CD4-positive, alpha-beta T cell treated with Interleukin-4 for 4 hours (primary cell): Measurements from ENCODE around the gene PHKB.
"Not testable (repeated sequence)": the region's sequence is repeated elsewhere in the genome, so short reads cannot be mapped to it uniquely, and the experiment has no call there.

ENCODE experiments used
- DNase-seq: peaks from one replicate; pipeline ENCODE4 v3.0.0-alpha.2; 2020

Gene PHKB

DNA sequence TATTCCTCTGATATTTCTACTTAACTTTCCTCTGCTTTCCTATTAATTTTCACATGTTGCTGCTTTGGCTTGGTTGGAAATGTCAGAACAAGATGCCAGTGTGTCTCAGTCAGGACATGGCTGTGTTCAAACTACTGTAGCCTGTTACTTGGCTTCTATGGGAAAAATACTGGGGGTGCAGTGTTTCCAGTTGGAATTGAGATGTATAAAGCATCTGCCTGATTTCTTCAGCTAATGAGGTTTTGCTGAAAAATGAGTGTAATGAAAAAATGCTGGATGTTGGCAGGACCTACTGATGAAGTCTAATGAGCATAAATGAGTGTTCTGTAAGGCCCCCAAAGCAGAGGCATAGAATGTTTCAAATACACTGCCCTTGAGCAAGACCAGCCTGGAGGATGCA is 166.6 kb downstream of the PHKB start:
- DNase-seq, result no peak

DNA sequence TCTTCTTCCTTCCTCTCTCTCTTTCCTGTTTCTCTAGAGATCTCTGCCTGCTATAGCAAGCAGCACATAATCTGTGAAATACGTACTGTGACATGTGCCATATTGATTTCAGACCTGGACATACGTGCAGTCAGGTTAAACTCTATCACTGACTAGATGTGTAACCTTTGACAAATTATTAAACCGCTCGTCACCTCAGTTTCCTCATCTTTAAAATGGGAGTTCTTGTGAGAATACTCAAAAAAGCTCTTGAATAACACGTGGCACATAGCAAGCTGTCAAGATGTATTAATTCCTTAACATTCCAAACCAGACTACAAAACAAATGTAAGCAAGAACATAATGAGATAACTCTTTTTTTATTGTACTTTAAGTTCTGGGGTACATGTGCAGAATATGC is 170.0 kb downstream of the PHKB start:
- DNase-seq, result no peak

DNA sequence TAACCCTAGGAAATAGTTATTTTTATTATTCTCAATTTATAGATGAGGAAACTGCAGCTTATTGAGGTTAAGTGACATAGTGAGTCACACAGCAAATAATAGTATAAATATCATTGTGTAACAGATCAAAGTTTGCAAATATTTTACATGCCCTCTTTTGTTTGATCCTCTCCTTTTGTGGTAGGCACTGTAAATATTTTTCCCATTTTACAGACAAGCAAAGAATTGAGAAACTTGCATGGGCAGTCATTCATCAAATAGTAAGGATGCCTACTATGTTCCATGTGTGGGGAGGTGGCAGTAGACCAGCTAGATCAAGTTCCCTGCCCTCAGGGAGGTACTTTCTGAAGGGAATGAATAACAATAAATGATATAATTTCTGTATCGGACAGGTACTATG is 173.0 kb downstream of the PHKB start:
- DNase-seq, result no peak

DNA sequence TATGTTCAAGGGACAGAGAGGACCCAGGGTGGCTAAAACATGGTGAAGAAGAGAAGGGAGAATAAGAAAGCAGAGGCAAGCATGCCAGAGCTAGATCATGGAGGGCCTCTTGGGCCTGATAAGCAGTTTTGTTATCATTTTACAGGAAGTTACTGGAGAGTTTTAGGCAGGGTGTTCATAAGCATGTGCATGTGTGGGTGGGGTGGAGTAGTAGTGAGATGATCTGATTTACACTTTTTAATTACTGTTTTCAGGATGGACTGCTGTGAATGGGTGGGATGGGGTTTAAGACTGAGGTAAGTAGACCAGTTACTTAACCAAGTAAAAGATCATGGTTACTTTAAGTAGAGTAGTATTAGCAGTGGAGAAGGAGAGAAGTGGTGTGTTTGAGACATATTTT is 173.6 kb downstream of the PHKB start:
- no peak for DNase-seq

DNA sequence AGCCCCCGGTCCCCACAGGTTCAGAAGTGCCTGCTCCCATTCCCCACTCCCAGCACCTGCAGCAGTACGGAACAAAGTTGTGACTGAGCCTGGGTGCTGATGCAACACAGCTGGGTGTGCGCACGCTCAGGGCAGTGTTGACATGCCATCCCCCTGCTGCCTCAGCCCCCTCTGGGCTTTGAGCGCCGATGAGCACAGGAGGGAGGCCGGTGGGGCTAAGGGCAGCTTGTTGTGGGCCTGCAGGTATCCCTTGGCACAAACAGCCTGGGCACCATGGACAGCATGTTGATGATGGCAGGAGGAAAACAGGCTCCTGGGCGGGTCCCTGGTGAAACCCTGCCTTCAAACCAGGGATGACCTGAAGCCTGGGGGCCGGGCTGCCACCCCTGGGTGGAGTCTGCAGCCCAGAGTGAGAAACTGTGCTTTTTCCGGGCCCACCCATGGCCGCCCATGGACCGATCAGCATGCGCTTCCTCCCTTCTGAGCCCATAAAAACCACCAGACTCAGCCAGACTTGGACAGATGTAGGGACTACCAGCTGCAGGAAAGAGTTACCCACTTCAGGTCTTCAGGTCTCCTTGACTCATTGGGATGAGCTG is 175.5 kb downstream of the PHKB start:
- no peak for DNase-seq

DNA sequence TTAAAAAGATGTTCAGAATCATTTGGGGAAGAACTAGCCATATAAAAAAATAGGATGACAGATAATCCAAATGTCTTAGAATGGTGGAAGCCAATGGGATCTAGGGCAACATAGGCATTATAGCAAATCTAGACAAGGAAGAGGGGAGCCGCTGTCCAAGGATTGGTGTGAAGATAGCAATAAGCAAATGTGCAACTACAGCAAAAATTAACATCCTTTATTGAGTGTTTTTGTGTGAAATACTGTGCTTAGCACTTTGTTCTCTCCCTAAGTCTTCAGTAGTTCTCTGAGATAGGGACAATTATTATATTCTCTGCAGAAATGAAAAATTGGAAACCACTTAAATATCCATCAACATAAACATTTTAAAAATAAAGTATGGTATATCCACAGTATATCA is 177.0 kb downstream of the PHKB start:
- no peak for DNase-seq

DNA sequence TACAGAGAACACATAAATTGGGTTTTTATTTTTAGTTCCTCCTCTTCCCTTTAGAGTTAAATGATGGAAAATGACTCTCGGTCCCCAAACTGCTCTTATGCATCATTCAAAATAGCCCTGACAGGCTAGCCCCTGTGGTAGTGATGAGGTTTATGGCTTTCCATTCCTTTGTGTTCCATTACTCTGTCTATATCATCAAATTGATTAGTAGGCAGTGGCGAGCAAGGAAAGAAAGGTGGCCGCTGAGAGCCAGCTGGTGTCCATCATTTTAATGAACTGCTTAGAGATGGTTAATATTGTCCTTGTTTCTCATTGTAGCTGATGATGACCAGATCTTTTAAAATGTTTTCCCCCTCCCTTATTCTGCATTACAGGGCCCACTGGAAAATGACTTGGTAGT is 179.5 kb downstream of the PHKB start:
- no peak for DNase-seq

DNA sequence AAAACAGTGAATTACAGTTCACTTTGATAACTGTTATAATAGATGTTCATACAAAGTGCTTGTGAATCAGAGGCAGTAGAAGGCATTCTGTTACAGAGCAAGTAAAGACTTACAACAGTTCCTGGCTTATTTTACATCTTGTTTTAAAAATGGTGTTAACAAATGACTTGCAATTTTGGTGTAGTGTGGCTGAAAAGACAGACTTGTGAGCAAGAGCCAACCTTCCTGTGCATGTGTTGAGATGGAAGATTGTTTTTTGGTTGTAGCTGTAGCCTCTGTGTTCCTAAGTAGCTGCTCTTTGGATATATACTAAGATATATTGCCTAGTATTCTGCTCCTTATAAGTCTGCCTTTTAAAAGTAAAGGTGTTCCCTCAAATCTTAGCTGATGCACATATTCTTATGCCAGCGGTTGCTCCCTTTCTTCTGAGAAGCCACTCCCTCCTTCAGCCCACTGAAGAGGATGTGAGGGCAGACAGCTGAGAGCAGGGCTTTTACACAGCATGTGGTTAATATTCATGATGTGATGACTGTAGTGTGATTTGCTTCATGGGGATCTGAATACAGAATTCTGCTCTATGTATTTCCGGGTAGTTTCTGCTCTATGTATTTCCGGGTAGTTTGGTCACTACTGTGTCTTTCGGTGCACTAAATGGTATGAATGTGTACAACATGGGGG is 182.3 kb downstream of the PHKB start:
- DNase-seq, result no peak

DNA sequence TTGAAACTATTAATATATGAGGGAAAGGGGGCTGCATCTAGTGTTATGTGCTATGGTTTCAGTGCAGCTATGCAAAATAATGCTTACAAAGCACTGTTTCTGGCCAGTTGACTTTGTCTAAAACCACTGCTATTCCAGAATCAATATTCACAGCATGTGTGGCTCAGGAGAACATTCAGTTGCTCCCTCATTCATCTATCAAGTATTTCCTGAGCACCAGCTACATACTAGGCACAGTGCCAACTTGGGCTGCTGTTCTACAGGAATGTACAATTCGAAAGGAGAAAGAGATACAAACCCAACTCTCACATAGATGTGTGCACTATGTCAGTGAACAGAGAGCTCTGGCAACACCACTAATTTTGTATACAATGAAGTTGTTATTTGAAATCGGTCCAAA is 183.0 kb downstream of the PHKB start:
- no peak for DNase-seq

DNA sequence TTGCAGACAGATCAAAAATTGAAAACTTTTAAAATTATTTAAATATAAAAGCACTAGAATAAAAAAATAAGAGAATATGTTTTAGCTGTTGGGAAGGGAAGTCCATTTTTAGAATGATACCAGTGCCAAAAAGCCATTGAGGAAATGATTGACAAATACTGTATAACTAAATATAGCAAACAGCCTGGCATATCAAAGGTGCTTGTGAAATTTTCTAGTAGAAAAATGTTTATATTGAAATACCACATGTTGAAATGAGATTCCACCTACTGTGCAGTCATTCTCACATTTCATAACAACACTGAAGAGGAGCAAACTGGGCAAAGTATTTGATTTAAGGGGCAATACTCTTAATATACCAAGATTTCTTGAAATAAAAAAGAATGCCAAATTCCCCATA is 183.5 kb downstream of the PHKB start:
- DNase-seq, result no peak

DNA sequence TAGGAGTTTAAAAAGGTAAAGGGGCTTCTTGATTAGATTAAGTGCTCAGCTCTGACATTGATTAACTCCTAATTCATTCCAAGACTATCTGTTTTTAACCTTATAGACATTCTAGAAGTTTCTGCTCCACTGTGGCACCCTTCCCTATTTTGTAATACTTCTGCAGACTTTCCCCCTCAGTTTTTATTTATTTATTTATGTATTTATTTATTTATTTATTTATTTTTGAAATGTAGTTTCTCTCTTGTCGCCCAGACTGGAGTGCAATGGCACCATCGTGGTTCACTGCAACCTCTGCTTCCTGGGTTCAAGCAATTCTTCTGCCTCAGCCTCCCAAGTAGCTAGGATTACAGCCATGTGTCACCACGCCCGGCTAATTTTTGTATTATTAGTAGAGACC is 185.8 kb downstream of the PHKB start:
- DNase-seq, result no peak

DNA sequence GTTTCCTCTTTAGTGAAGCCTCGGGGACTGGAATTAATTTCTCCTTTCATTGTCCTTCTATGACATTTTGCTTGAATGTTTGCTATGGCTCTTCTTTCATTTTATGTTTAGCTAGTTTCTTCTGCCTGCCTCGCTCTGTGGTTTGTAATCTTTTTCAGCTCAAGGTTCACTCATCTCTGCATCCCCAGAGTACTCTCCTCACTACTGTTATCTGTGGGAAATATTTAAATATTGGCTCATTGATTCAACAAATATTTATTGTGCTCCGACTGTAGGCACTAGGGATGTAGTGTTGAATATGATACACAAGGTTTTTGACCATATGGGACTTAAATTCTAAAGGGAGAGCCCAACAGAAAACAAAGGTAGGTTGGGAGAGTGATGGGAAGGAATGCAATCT is 195.9 kb downstream of the PHKB start:
- no peak for DNase-seq

DNA sequence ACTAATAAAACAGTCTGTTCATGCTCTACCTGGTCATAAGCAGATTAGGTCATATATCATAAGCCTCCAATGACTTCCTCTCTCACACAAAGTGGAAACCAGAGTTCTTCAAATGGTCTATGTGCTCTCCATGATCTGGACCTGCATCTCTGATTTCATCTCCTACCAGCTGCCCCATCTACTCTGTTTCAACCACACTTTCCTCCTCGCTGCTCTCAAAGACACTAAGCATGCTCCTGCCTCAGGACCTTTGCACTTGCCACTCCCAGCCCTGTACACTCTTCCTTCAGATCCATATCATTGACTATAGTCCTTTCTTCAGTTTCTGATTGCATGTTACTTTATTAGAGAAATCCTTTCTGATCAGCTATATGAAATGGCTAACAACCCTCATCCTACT is 196.8 kb downstream of the PHKB start:
- DNase-seq, result no peak

DNA sequence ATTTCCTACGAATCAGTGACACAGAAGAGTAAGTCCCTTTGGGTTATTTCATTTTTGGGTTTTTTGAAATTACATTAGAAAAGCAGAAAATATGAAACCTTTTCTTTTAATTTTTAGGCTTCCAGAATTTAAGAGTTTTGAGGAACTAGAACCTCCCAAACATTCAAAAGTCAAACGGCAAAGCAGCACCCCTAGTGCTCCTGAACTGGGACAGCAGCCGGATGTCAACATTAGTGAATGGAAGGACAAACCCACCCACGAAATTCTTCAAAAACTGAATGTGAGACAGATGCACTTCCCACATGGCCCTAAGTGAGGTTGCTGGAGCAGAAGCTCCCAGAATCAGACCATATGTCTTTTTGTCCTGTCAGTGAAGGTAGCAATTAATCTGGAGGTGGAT is 199.4 kb downstream of the PHKB start:
- DNase-seq, result no peak

DNA sequence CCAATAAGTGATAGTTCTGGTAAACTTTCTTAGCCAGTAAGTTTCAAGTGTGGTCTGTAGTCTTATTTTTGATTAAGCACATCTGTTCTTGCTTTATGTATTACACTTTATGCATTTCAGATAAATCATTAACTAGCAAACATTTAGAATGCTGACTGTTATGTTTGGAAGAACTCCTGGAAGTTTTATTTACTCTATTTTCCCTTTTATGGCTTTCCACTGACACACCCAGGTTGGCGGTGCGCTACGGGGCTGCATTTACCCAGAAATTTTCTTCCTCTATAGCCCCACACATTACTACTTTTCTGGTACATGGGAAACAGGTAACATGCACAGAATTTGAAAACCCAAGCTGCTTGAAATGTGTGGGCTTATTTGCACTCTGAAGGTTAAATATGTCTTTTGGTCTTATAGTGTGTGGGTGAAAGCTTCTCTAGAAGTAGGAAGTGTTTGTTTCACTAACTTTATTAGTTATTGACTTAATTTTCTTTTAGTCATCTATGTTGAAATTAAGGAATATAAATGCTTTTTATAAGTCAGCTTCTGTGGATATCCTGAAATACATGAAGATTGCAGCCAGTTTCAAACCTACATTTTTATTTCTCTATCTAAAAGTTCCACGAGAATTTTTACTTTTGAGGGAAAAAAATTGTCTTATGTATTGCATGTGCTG is 203.7 kb downstream of the PHKB start:
- no peak for DNase-seq

DNA sequence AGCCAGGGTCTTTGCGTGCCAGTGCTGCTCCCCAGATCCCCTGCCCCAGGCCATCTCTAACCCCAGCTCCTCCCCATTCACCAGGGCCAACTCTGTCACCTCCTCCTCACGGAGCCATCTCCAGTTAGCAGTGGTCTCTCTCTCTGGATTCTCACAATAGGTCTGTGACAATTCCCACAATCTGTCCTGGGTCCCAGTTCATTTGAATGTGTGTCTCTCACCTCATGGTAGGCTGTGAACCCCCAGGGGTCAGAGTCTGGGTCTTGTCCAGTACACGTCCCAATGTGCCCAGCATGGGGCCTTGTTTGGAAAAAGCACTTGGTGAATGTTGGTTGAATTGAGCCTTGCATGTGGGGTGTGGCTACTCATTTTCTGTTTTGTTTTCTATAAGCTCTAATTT is 205.3 kb downstream of the PHKB start:
- DNase-seq, result no peak

DNA sequence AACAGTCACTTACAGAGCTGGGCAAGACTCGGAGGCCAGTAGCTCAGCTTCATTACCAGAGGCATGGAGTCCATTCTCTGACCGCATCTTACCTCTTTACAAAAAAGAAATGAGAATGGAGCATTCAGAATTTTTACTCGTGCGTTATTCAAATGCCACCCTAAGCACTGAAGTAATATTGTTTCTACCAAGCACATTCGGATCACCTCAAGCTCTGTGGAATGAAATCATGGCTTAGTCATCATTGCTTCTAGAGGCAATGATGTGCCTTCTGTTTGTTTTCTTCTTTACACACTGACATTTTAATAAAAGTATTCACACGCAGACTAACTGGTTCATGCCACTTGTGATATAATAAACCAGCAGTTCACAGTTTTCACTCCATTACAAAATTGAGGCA is 206.8 kb downstream of the PHKB start:
- no peak for DNase-seq

DNA sequence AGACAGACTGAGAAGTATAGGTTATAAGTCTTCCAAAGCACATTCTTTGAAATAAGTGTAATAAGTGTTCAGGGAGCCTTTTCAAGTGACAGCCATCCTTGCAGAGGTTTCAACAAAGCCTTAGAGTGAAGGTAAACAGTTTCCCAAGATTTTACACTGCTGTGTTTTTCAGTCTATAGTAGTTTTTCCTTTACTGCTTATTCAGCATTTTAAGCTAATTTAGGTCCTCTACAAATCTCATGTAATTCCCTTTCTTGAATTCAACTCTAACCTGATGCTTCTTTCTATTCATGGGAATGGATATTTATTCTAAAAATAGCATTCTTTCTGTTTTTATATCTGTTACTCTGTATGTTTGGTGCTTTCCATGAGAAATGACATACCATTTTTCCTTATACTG is 211.3 kb downstream of the PHKB start:
- no peak for DNase-seq

DNA sequence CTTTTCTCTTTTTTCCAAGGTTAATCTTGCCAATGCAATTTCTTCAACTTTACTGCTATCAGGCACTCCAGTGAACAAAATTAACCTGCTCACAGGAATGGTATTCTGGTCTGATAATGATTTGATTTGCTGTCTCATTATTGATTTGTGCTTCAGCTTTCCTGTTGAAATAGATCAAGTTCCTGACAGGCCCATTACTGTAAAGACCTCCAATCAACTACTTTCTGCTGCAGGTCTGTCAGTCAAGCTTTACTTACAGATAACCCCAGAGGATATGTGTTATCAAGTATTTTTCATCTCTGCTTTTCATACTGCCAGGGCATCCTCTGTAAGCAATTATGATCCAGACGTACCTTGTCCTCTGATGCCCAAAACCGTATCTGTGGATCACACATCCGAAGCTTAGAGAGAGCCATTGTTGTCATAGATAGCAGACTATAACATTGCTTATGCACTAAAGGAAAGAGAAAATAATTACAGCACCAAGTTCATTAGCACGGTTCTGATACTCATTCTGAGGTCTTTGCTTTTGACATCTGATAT is 215.6 kb downstream of the PHKB start:
- DNase-seq, result no peak

DNA sequence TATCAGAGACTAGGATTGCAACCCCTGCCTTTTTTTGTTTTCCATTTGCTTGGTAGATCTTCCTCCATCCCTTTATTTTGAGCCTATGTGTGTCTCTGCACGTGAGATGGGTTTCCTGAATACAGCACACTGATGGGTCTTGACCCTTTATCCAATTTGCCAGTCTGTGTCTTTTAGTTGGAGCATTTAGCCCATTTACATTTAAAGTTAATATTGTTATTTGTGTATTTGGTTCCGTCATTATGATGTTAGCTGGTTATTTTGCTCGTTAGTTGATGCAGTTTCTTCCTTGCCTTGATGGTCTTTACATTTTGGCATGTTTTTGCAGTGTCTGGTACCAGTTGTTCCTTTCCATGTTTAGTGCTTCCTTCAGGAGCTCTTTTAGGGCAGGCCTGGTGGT is 220.4 kb downstream of the PHKB start:
- DNase-seq, result not testable (repeated sequence)

DNA sequence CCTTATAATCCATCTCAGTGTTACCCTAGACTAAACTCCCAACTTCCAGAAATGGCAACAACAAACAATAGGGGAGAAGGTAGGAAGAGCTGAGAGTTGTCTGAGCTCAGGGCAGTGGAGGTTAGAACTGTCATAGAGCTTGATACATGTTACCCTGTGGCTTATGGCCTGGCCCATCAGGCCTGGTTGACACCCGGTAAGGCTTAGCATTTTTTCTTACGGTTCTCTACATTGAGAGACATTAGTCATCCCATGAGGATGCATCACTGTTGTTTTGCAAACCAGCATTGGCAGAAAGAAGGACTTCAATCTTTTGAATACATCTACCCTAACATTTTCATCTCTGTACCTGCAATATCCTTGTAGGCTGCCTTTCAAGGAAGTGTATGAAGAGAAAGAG is 226.6 kb downstream of the PHKB start:
- no peak for DNase-seq

DNA sequence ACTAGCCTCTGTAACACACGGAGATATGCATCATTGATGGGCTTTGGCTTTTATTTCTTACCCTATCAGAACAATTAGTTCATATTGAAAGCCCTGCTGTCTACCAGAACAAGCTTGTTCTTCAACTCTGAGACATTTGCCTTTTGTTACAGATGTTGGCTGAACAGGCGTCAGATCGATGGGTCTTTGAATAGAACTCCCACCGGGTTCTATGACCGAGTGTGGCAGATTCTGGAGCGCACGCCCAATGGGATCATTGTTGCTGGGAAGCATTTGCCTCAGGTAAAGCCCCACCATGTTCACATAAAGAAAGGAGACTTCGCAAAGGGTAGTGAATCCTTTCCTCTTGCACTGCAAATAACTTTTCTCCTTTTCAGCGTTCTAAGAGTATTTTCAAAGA is 232.1 kb downstream of the PHKB start:
- DNase-seq, result no peak

DNA sequence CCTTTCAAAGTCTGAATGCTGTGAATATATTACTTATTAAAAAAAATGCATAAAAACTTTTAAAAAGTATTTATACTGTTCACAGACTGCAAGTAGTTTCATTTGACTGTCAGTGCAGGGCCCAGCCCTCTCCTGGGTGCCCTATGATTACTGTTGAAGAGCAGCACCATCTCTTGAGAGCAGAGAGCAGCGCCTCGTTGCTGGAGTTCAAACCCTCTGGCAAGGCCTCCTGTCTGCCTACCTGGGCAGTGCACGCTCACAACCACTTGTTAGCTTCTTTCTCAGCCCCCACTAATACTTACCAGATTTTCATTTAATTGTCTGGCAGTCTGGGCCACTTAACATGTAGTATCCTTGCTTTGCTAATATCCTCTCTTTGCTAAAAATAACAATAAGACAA is 233.4 kb downstream of the PHKB start:
- DNase-seq, result no peak

DNA sequence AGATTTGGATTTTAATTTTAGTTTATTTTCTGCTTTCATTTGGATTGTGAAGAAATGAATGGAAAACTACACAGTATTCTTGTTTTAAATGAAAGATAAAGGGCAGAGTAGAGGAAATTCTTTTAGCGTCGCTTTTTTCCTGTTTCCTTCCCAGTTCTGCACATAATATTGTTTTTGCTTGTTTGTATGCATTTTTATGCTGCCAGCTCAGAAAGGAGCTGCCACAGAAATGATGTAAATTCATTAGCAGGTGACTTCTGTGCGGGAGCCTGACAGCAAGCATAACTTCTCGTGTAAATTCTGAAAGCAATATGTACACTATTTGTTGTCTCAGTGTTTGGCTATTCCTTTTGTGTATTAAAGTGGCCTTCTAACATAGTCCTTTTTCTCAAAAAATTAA is 234.6 kb downstream of the PHKB start:
- no peak for DNase-seq

DNA sequence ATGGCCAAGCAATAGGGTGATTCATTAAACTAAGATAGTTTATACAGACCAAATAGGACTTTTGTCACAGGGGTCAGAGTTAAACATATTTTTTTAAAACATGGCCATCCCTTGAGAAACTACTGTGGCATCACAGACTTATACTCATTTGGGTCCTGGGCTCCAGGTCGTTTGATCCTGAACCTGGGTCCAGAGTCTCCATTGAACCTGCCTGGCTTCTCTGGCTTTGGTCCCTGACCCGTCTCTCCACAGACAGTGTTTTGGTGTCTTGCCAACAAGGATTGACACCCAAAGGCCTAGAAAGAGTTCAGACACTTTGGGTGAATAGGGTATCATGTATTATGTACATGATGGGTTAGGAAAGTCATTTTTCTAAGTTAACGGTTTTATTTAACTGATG is 236.7 kb downstream of the PHKB start:
- no peak for DNase-seq
